Uterus (tissue), 2 donors: ENCODE data around the gene YTHDC2.

ENCODE experiments used
- POLR2A ChIP-seq, 2 donors: fragments of 450-650 bp; IDR thresholded peaks; one replicate each; pipeline ENCODE4 v1.6.1; 2016; ENCODE audit warnings: antibody characterized with exemption in 2 of 2, mild to moderate bottlenecking in 1 of 2, moderate library complexity in 1 of 2
- TF ChIP-seq, protein P1 (sequence below), 4 experiments: fragments of 200-600 bp in 2 of 4; fragments of 450-650 bp in 2 of 4; sonication (generic) in 2 of 4; IDR thresholded peaks; one replicate each; pipeline ENCODE4 v1.5.1; 2016 to 2019; ENCODE audit warnings: antibody characterized with exemption in 4 of 4, mild to moderate bottlenecking in 2 of 4, moderate library complexity in 1 of 4

DNA sequence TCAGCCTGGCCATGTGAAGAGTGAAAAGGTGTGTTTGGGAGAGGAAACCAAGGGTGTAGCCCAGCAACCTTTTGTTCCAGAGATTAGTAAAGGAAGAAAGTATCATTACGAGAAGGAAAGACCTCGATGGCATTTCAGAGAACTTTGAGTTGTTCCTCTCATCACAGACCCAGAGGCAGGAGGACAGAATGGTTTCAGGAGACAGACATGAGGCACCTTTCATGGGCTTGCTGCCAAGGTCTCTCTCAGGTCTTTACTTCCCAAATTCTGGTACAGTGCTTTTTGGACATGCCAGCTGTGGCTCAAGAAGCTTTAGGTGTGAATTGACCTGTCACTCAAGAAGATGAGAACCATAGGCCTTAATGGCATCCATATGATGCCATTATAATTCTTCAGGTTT, 22.5 kb upstream of the YTHDC2 start:
- TF ChIP-seq, protein P1, sequence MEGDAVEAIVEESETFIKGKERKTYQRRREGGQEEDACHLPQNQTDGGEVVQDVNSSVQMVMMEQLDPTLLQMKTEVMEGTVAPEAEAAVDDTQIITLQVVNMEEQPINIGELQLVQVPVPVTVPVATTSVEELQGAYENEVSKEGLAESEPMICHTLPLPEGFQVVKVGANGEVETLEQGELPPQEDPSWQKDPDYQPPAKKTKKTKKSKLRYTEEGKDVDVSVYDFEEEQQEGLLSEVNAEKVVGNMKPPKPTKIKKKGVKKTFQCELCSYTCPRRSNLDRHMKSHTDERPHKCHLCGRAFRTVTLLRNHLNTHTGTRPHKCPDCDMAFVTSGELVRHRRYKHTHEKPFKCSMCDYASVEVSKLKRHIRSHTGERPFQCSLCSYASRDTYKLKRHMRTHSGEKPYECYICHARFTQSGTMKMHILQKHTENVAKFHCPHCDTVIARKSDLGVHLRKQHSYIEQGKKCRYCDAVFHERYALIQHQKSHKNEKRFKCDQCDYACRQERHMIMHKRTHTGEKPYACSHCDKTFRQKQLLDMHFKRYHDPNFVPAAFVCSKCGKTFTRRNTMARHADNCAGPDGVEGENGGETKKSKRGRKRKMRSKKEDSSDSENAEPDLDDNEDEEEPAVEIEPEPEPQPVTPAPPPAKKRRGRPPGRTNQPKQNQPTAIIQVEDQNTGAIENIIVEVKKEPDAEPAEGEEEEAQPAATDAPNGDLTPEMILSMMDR (IDR thresholded peaks at IDR 0.05), result no peak
- no peak for TF ChIP-seq POLR2A (IDR thresholded peaks at IDR 0.05)
